ENCODE measurements around the gene DDX6. TPM values are rescaled to one million over a fixed set of nuclear protein-coding genes. Genes with fewer than 3 reads are reported as not detected.

Gene DDX6
- total and polyA plus RNA-seq, 2 experiments from 2014 or later = 20.9 to 88.9 TPM

- no peaks in the 10 kb centered on the region for H3F3A ChIP-seq (ENCODE audit: insufficient read depth)
- TF ChIP-seq EZH2 (IDR thresholded peaks at IDR 0.05; ENCODE audit: insufficient read depth, poor library complexity, severe bottlenecking) = no peak
- TF ChIP-seq EZH2phosphoT487 (IDR thresholded peaks at IDR 0.05; ENCODE audit: insufficient read depth, low read depth) = no peak
- no peak overlapping the region for H3K4me2 ChIP-seq (ENCODE audit: unreplicated experiment)
- in situ Hi-C loops (cut with MboI) = no loop called here
- H3K4me3 ChIP-seq = no peak overlapping the region
- no peaks in the 10 kb centered on the region for H3K9me2 ChIP-seq (ENCODE audit: insufficient read depth)
- H4K20me1 ChIP-seq (ENCODE audit: insufficient read depth) = 0 out of 2 replicates have a peak, but pooled peaks cover 5% of the 10 kb centered on the region
- DNase-seq = no peak
- H3K27me3 ChIP-seq (replicated peaks; ENCODE audit: insufficient read depth) = no peaks in the 10 kb centered on the region
- no peaks in the 10 kb centered on the region for H3K4me1 ChIP-seq (ENCODE audit: insufficient read depth)
- peaks cover 83% of the 10 kb centered on the region for H3K36me3 ChIP-seq (ENCODE audit: low read depth)
- WGBS, 2 experiments (ENCODE audit: low coverage in 1 of 2, low lambda C conversion rate in 2 of 2, missing lambda C conversion rate in 2 of 2) = 91 to 96% methylated on average over 5 of the region's 5 CpGs
- no peak overlapping the region for H3K9ac ChIP-seq
- no peaks in the 10 kb centered on the region for H3K9me3 ChIP-seq (ENCODE audit: low read depth)
- H2AFZ ChIP-seq = no peak overlapping the region
- H3K27ac ChIP-seq = no peak overlapping the region
- H3K79me2 ChIP-seq (ENCODE audit: insufficient read depth) = peaks cover 100% of the 10 kb centered on the region
Observed at GRCh38 chr11:118778898-118779297, 12.1 kb downstream of the DDX6 start.

- H3K4me3 ChIP-seq = no peak overlapping the region
- H3K4me2 ChIP-seq (ENCODE audit: unreplicated experiment) = no peak overlapping the region
- no peak for DNase-seq
- peaks cover 16% of the 10 kb centered on the region; the same call in 1 of the 2 replicates for H4K20me1 ChIP-seq (ENCODE audit: insufficient read depth)
- TF ChIP-seq EZH2 (IDR thresholded peaks at IDR 0.05; ENCODE audit: insufficient read depth, poor library complexity, severe bottlenecking) (no peak), EZH2phosphoT487 (IDR thresholded peaks at IDR 0.05; ENCODE audit: insufficient read depth, low read depth) (no peak)
- peaks cover 69% of the 10 kb centered on the region for H3K36me3 ChIP-seq (ENCODE audit: low read depth)
- no peaks in the 10 kb centered on the region for H3K9me3 ChIP-seq (ENCODE audit: low read depth)
- H2AFZ ChIP-seq = no peak overlapping the region
- H3F3A ChIP-seq (ENCODE audit: insufficient read depth) = peaks cover 19% of the 10 kb centered on the region
- no peak overlapping the region for H3K9ac ChIP-seq
- peaks cover 11% of the 10 kb centered on the region; the same call in 1 of the 2 replicates for H3K4me1 ChIP-seq (ENCODE audit: insufficient read depth)
- in situ Hi-C loops (cut with MboI) = no loop called here
- no peaks in the 10 kb centered on the region for H3K27me3 ChIP-seq (replicated peaks; ENCODE audit: insufficient read depth)
- no peak overlapping the region for H3K27ac ChIP-seq
- WGBS, 2 experiments (ENCODE audit: low coverage in 1 of 2, low lambda C conversion rate in 2 of 2, missing lambda C conversion rate in 2 of 2) = 77 to 81% methylated on average over 4 of the region's 4 CpGs
- H3K79me2 ChIP-seq (ENCODE audit: insufficient read depth) = peaks cover 100% of the 10 kb centered on the region
- H3K9me2 ChIP-seq (ENCODE audit: insufficient read depth) = no peaks in the 10 kb centered on the region
Observed at GRCh38 chr11:118774032-118774431, 16.9 kb downstream of the DDX6 start.

DNA sequence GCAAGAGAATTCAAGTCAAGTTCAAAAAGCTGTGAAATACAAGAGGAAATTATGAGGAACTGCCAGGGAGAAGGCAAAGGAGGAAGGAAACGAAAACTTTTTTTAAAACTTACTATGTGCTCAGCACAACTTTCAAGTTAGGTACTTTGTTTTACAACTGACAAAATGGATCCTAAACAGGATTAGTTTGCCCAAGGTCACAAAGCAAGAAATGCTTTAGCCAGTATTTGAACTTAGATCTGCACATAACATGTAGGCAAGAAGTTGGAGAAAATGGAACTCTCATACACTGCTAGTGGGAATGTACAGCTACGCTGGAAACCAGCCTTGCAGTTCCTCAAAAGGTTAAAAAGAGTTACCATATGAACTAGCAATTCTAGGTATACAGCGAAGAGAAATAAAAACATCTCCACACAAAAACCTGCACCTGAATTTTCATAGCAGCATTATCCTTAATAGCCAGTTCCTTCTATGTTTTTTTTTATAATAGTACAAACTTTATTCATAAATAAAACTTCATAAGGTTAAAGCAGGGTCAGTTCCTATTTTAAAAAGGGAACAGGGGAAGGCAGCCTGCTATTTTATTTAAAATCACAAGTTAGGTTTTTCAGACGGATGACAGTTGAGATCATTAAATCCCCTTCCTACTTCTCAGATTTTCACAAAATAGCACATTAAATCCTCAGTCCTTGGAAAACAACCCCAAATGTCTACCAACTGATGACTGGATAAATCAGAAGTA, 19.2 kb downstream of the DDX6 start:
- no peak overlapping the region for H2AFZ ChIP-seq
- 76 to 78% methylated on average over 4 of the region's 4 CpGs for WGBS, 2 experiments (ENCODE audit: low coverage in 1 of 2, low lambda C conversion rate in 2 of 2, missing lambda C conversion rate in 2 of 2)
- H3K36me3 ChIP-seq (ENCODE audit: low read depth) = peaks cover 63% of the 10 kb centered on the region
- H3K4me2 ChIP-seq (ENCODE audit: unreplicated experiment) = no peak overlapping the region
- DNase-seq = no peak
- H3K9ac ChIP-seq = no peak overlapping the region
- no peak overlapping the region for H3K4me3 ChIP-seq
- in situ Hi-C loops (cut with MboI) = no loop called here
- no peaks in the 10 kb centered on the region for H3K9me3 ChIP-seq (ENCODE audit: low read depth)
- H3K27me3 ChIP-seq (replicated peaks; ENCODE audit: insufficient read depth) = no peaks in the 10 kb centered on the region
- peaks cover 15% of the 10 kb centered on the region; the same call in 1 of the 2 replicates for H4K20me1 ChIP-seq (ENCODE audit: insufficient read depth)
- H3K4me1 ChIP-seq (ENCODE audit: insufficient read depth) = peaks cover 11% of the 10 kb centered on the region; the same call in 1 of the 2 replicates
- peaks cover 26% of the 10 kb centered on the region for H3F3A ChIP-seq (ENCODE audit: insufficient read depth)
- peak overlapping the region; percentile 53; the same call in 1 of the 2 replicates for H3K27ac ChIP-seq
- H3K9me2 ChIP-seq (ENCODE audit: insufficient read depth) = no peaks in the 10 kb centered on the region
- TF ChIP-seq EZH2 (IDR thresholded peaks at IDR 0.05; ENCODE audit: insufficient read depth, poor library complexity, severe bottlenecking) (no peak), EZH2phosphoT487 (IDR thresholded peaks at IDR 0.05; ENCODE audit: insufficient read depth, low read depth) (no peak)
- H3K79me2 ChIP-seq (ENCODE audit: insufficient read depth) = peaks cover 100% of the 10 kb centered on the region

DNA sequence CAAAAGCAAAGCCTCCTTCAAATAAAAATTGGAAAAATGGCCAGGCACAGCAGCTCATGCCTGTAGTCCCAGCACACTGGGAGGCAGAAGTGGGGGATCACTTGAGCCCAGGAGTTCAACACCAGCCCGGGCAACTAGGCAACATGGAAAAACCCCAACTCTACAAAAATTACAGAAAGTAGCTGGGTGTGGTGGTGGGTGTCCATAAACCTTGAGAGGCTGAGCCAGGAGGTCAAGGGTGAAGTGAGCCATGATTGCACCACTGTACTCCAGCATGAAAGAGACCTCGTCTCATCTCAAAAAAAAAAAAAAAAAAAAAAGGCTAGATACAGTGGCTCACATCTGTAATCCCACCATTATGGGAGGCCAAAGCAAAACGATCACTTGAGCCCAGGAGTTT, 22.3 kb downstream of the DDX6 start:
- no peak for DNase-seq
- Histone ChIP-seq H2AFZ (no peak overlapping the region), H4K20me1 (ENCODE audit: insufficient read depth) (peaks cover 15% of the 10 kb centered on the region; the same call in 1 of the 2 replicates), H3K36me3 (ENCODE audit: low read depth) (peaks cover 67% of the 10 kb centered on the region), H3K27me3 (replicated peaks; ENCODE audit: insufficient read depth) (no peaks in the 10 kb centered on the region), H3K79me2 (ENCODE audit: insufficient read depth) (peaks cover 100% of the 10 kb centered on the region), H3K9ac (no peak overlapping the region), H3K4me1 (ENCODE audit: insufficient read depth) (peaks cover 11% of the 10 kb centered on the region; the same call in 1 of the 2 replicates), H3K27ac (peak overlapping the region; percentile 13; the same call in 1 of the 2 replicates), H3K9me2 (ENCODE audit: insufficient read depth) (no peaks in the 10 kb centered on the region), H3F3A (ENCODE audit: insufficient read depth) (peaks cover 26% of the 10 kb centered on the region), H3K9me3 (ENCODE audit: low read depth) (no peaks in the 10 kb centered on the region), H3K4me2 (ENCODE audit: unreplicated experiment) (no peak overlapping the region), H3K4me3 (no peak overlapping the region)
- in situ Hi-C loops (cut with MboI) = no loop called here
- 51 to 52% methylated on average over 3 of the region's 3 CpGs for WGBS, 2 experiments (ENCODE audit: low coverage in 1 of 2, low lambda C conversion rate in 2 of 2, missing lambda C conversion rate in 2 of 2)
- TF ChIP-seq EZH2phosphoT487 (IDR thresholded peaks at IDR 0.05; ENCODE audit: insufficient read depth, low read depth) = no peak
- no peak for TF ChIP-seq EZH2 (IDR thresholded peaks at IDR 0.05; ENCODE audit: insufficient read depth, poor library complexity, severe bottlenecking)

All from GM23248 (cell line).